Erythroblast (primary cell): ENCODE data around the gene CERS6.
"Not testable (repeated sequence)": the region's sequence is repeated elsewhere in the genome, so short reads cannot be mapped to it uniquely, and the experiment has no call there.

Experiments
- GATA1 ChIP-seq: IDR thresholded peaks from 2 replicates; pipeline ENCODE4 v1.6.1; 2011; ENCODE audit warnings: low read depth, mild to moderate bottlenecking, control low read depth, low read length, moderate library complexity
- POLR2A ChIP-seq: IDR thresholded peaks from 2 replicates; pipeline ENCODE4 v1.6.1; 2011; ENCODE audit warnings: mild to moderate bottlenecking, low read length

DNA sequence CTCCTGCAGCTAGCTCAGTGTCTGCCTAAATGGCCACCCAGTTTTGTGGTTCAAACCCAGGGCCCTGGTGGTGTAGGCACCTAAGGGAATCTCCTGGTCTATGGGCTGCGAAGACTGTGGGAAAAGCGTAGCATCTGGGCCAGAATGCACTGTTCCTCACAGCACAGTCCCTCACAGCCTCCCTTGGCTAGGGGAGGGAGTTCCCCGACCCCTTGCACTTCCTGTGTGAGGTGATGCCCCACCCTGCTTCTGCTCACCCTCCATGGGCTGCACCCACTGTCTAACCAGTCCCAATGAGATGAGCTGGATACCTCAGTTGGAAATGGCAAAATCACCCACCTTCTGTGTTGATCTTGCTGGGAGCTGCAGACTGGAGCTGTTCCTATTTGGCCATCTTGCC lies 43.0 kb upstream of the CERS6 start:
- TF ChIP-seq POLR2A, GATA1: not testable (repeated sequence)
